Choroid plexus epithelial cell (primary cell): ENCODE data around the gene KCNC4.

Experiments
- DNase-seq: peaks from one replicate; pipeline ENCODE4 v3.0.0-alpha.2; 2010; ENCODE audit warnings: low read depth
- H3K4me3 ChIP-seq: 2 replicates; pipeline ENCODE4 v1.5.1; 2011; ENCODE audit warnings: low read depth, mild to moderate bottlenecking, control low read depth, low read length, moderate library complexity
- CTCF ChIP-seq: conservative IDR thresholded peaks from 2 replicates; pipeline ENCODE4 v1.5.1; 2011; ENCODE audit warnings: low read depth, mild to moderate bottlenecking, control low read depth, inconsistent platforms, low read length, moderate library complexity

Gene KCNC4

GRCh38 chr1:110243146-110243545, 33.0 kb downstream of the KCNC4 start:
- no peak for TF ChIP-seq CTCF
- H3K4me3 ChIP-seq = no peak overlapping the region
- DNase-seq = no peak

- no peak overlapping the region for H3K4me3 ChIP-seq
- no peak for DNase-seq
- TF ChIP-seq CTCF = no peak
Measured at GRCh38 chr1:110243574-110243973, 33.5 kb downstream of the KCNC4 start.

GRCh38 chr1:110245876-110246620, 35.9 kb downstream of the KCNC4 start:
- TF ChIP-seq CTCF = no peak
- DNase-seq = no peak
- H3K4me3 ChIP-seq = no peak overlapping the region

GRCh38 chr1:110248746-110249145, 38.6 kb downstream of the KCNC4 start:
- no peak overlapping the region for H3K4me3 ChIP-seq
- no peak for TF ChIP-seq CTCF
- no peak for DNase-seq

GRCh38 chr1:110249256-110249655, 39.1 kb downstream of the KCNC4 start:
- H3K4me3 ChIP-seq = no peak overlapping the region
- no peak for TF ChIP-seq CTCF
- no peak for DNase-seq

GRCh38 chr1:110250008-110250407, 39.9 kb downstream of the KCNC4 start:
- DNase-seq = no peak
- no peak for TF ChIP-seq CTCF
- H3K4me3 ChIP-seq = no peak overlapping the region

GRCh38 chr1:110250749-110251148, 40.6 kb downstream of the KCNC4 start:
- DNase-seq = no peak
- no peak for TF ChIP-seq CTCF
- no peak overlapping the region for H3K4me3 ChIP-seq
